Measurements from ENCODE around the gene SNX6. TPM values are rescaled to one million over a fixed set of nuclear protein-coding genes. Genes with fewer than 3 reads are reported as not detected.
"Not testable (repeated sequence)": the region's sequence is repeated elsewhere in the genome, so short reads cannot be mapped to it uniquely, and the experiment has no call there.

SNX6 gene
- total RNA-seq, 1 donor from 2014 or later, result 61.0 TPM

- DNase-seq, result no peak
- intact Hi-C loops (cut with micrococcal nuclease), result no loop called here
- ATAC-seq, result no peak
Measured at GRCh38 chr14:34582117-34582680, 47.7 kb downstream of the SNX6 start.

- DNase-seq, result no peak
- intact Hi-C loops (cut with micrococcal nuclease), result no loop called here
Measured at GRCh38 chr14:34580381-34580780, 49.6 kb downstream of the SNX6 start.

GRCh38 chr14:34571771-34572170 is 58.2 kb downstream of the SNX6 start:
- intact Hi-C loops (cut with micrococcal nuclease), result no loop called here

More at GRCh38 chr14:34580381-34580780, 49.6 kb downstream of the SNX6 start:
- no peak for ATAC-seq

GRCh38 chr14:34569750-34570149 is 60.2 kb downstream of the SNX6 start:
- intact Hi-C loops (cut with micrococcal nuclease), result loop anchor here (5.0 kb wide), 1 partner anchor 33 kb away; no protein-coding TSS in a partner anchor
- no peak for DNase-seq
- no peak for ATAC-seq

More at GRCh38 chr14:34571771-34572170, 58.2 kb downstream of the SNX6 start:
- no peak for DNase-seq
- ATAC-seq, result no peak

GRCh38 chr14:34568803-34569202 is 61.1 kb downstream of the SNX6 start:
- intact Hi-C loops (cut with micrococcal nuclease), result loop anchor here (5.0 kb wide), 1 partner anchor 33 kb away; no protein-coding TSS in a partner anchor
- no peak for DNase-seq
- ATAC-seq, result no peak

GRCh38 chr14:34562776-34563150 is 67.2 kb downstream of the SNX6 start:
- no peak for DNase-seq
- ATAC-seq, result no peak
- intact Hi-C loops (cut with micrococcal nuclease), result no loop called here

GRCh38 chr14:34562037-34562775 is 67.7 kb downstream of the SNX6 start:
- intact Hi-C loops (cut with micrococcal nuclease), result not testable (repeated sequence)
- peak; percentile 62 for ATAC-seq

GRCh38 chr14:34556498-34556829 is 73.5 kb downstream of the SNX6 start:
- DNase-seq; intact Hi-C loops (cut with micrococcal nuclease): not testable (repeated sequence)
- ATAC-seq, result peak; percentile 94

More at GRCh38 chr14:34562037-34562775, 67.7 kb downstream of the SNX6 start:
- not testable (repeated sequence) for DNase-seq

- peak; percentile 87 for ATAC-seq
- intact Hi-C loops (cut with micrococcal nuclease); DNase-seq: not testable (repeated sequence)
Measured at GRCh38 chr14:34555583-34556497, 74.1 kb downstream of the SNX6 start.

- intact Hi-C loops (cut with micrococcal nuclease), result no loop called here
- ATAC-seq, result no peak
- DNase-seq, result no peak
Measured at GRCh38 chr14:34554540-34555250, 75.3 kb downstream of the SNX6 start.

GRCh38 chr14:34549276-34549966 is 80.5 kb downstream of the SNX6 start:
- ATAC-seq; intact Hi-C loops (cut with micrococcal nuclease); DNase-seq: not testable (repeated sequence)

- intact Hi-C loops (cut with micrococcal nuclease), result no loop called here
- ATAC-seq, result no peak
- no peak for DNase-seq
Measured at GRCh38 chr14:34548472-34548981, 81.4 kb downstream of the SNX6 start.

GRCh38 chr14:34547136-34547520 is 82.8 kb downstream of the SNX6 start:
- DNase-seq; intact Hi-C loops (cut with micrococcal nuclease): not testable (repeated sequence)
- ATAC-seq, result peak; percentile 1

- peak; percentile 94 for ATAC-seq
- intact Hi-C loops (cut with micrococcal nuclease); DNase-seq: not testable (repeated sequence)
Measured at GRCh38 chr14:34546272-34547135, 83.4 kb downstream of the SNX6 start.

- ATAC-seq; intact Hi-C loops (cut with micrococcal nuclease); DNase-seq: not testable (repeated sequence)
Measured at GRCh38 chr14:34540181-34541059, 89.5 kb downstream of the SNX6 start.

- intact Hi-C loops (cut with micrococcal nuclease), result no loop called here
Measured at GRCh38 chr14:34539407-34540180, 90.4 kb downstream of the SNX6 start, which contains the start of gene EAPP. EAPP (minus strand) TSS chr14:34539701; CDS start chr14:34539628, 73 bp downstream.

More at GRCh38 chr14:34539407-34540180, 90.4 kb downstream of the SNX6 start, which contains the start of gene EAPP:
- ATAC-seq, result peak; percentile 98
- peak; percentile 98 for DNase-seq

Measured in left ventricle myocardium superior (tissue), 1 donor.